PC-9 (cell line): Measurements from ENCODE around the gene TMEM45B.

Experiments
- CTCF ChIP-seq: fragments of 200-600 bp; sonication (generic); conservative IDR thresholded peaks from 2 replicates; pipeline ENCODE4 v1.6.1; 2017; ENCODE audit warnings: mixed run types, antibody characterized with exemption, mild to moderate bottlenecking, moderate library complexity
- EZH2 ChIP-seq: fragments of 200-600 bp; sonication (generic); IDR thresholded peaks from 2 replicates; pipeline ENCODE4 v1.8.0; 2017; ENCODE audit warnings: antibody characterized with exemption, low read depth

- TF ChIP-seq CTCF (no peak), EZH2 (no peak)
These were observed 36.8 kb upstream of the TMEM45B start for GRCh38 chr11:129778877-129779276.
